ENCODE data around the gene C6orf52. TPM values are rescaled to one million over a fixed set of nuclear protein-coding genes. Genes with fewer than 3 reads are reported as not detected.

Gene C6orf52
- total and polyA plus RNA-seq, 9 of the 15 experiments (the other 6 are each of a cell fraction or from before 2014, with no cell fraction given): 6.7 to 37.0 (median 11.1) TPM

GRCh38 chr6:10694302-10695085 is at the start of gene C6orf52, which contains the start of gene PAK1IP1 (continued):
- TF ChIP-seq RFX5 (IDR thresholded peaks at IDR 0.05; ENCODE audit: low read depth, low read length) (peak; percentile 61; the same call in 1 of the 2 replicates), CREB3 (tag; conservative IDR thresholded peaks at IDR 0.05; ENCODE audit: low read depth) (no peak; the same call in 1 of the 2 replicates), ZNF699 (CRISPR knock-in tag; IDR thresholded peaks at IDR 0.05; ENCODE audit: insufficient replicate concordance) (no peak), HIVEP1 (CRISPR knock-in tag; IDR thresholded peaks at IDR 0.05) (no peak), NFXL1 (CRISPR knock-in tag; IDR thresholded peaks at IDR 0.05) (no peak), HOXB6 (CRISPR knock-in tag; IDR thresholded peaks at IDR 0.05; ENCODE audit: borderline replicate concordance) (no peak), CAMTA2 (CRISPR knock-in tag; conservative IDR thresholded peaks at IDR 0.05) (peak; percentile 74), IFI16 (CRISPR knock-in tag; IDR thresholded peaks at IDR 0.05) (no peak), ZBTB1 (CRISPR knock-in tag; IDR thresholded peaks at IDR 0.05; ENCODE audit: borderline replicate concordance, low read depth) (0 out of 2 replicates have a peak, but pooled peaks have one; percentile 32), TCF7L2 (IDR thresholded peaks at IDR 0.05; ENCODE audit: low read depth, low read length) (peak; percentile 42), SFPQ (IDR thresholded peaks at IDR 0.05; ENCODE audit: low read depth, low read length) (no peak), SMAD2 (IDR thresholded peaks at IDR 0.05; ENCODE audit: low read depth, low read length) (no peak), ZC3H8 (IDR thresholded peaks at IDR 0.05) (0 out of 2 replicates have a peak, but pooled peaks have one; percentile 19), ZNF764 (CRISPR knock-in tag; IDR thresholded peaks at IDR 0.05; ENCODE audit: low read depth) (no peak), NR4A1 (CRISPR knock-in tag; IDR thresholded peaks at IDR 0.05) (no peak), NR4A1 (tag; IDR thresholded peaks at IDR 0.05) (no peak; the same call in 1 of the 2 replicates), RUNX1 (IDR thresholded peaks at IDR 0.05; ENCODE audit: low read depth) (no peak), ZNF76 (CRISPR knock-in tag; IDR thresholded peaks at IDR 0.05; ENCODE audit: borderline replicate concordance) (0 out of 2 replicates have a peak, but pooled peaks have one; percentile 33), CXXC5 (CRISPR knock-in tag; IDR thresholded peaks at IDR 0.05) (peak; percentile 95), OTX1 (CRISPR knock-in tag; IDR thresholded peaks at IDR 0.05) (peak; percentile 48; the same call in 1 of the 2 replicates), TBL1XR1 (IDR thresholded peaks at IDR 0.05; ENCODE audit: low read length in 2 of 2) (peak; percentile 75 to 94; a peak in 3 of 4 replicates)
- TF ChIP-seq, protein P1, sequence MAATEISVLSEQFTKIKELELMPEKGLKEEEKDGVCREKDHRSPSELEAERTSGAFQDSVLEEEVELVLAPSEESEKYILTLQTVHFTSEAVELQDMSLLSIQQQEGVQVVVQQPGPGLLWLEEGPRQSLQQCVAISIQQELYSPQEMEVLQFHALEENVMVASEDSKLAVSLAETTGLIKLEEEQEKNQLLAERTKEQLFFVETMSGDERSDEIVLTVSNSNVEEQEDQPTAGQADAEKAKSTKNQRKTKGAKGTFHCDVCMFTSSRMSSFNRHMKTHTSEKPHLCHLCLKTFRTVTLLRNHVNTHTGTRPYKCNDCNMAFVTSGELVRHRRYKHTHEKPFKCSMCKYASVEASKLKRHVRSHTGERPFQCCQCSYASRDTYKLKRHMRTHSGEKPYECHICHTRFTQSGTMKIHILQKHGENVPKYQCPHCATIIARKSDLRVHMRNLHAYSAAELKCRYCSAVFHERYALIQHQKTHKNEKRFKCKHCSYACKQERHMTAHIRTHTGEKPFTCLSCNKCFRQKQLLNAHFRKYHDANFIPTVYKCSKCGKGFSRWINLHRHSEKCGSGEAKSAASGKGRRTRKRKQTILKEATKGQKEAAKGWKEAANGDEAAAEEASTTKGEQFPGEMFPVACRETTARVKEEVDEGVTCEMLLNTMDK (IDR thresholded peaks at IDR 0.05; ENCODE audit: borderline replicate concordance, insufficient read depth, low read depth, low read length, poor library complexity, severe bottlenecking): no peak
- TF ChIP-seq, protein P2, sequence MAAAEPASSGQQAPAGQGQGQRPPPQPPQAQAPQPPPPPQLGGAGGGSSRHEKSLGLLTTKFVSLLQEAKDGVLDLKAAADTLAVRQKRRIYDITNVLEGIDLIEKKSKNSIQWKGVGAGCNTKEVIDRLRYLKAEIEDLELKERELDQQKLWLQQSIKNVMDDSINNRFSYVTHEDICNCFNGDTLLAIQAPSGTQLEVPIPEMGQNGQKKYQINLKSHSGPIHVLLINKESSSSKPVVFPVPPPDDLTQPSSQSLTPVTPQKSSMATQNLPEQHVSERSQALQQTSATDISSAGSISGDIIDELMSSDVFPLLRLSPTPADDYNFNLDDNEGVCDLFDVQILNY (CRISPR knock-in tag; IDR thresholded peaks at IDR 0.05): no peak
